Panc1 (cell line): ENCODE results near the gene PIGV. TPM values are rescaled to one million over a fixed set of nuclear protein-coding genes. Genes with fewer than 3 reads are reported as not detected.

Experiments
- ATAC-seq: fragments of 200-7000 bp; cut with Tn5 transposase; 2 replicates; pipeline ENCODE4 v1.9.1; 2020; ENCODE audit warnings: mild to moderate bottlenecking, moderate library complexity
- BruUV-seq: library from RNA; stranded (reverse); fragments of 400-500 nt; replicated peaks from 2 replicates; lab custom pipeline; 2021; lab: Mats Ljungman, UMichigan
- CTCF ChIA-PET: fragments of 300-600 bp; sonication (Branson Sonifier 250); formaldehyde crosslinking; loops from one replicate; lab custom pipeline; 2022; ENCODE audit warnings: antibody characterized with exemption; lab: Charles Lee
- POLR2A ChIA-PET: fragments of 300-600 bp; sonication (Branson Sonifier 250); formaldehyde crosslinking; loops from one replicate; lab custom pipeline; 2022; ENCODE audit warnings: antibody characterized with exemption; lab: Charles Lee
- DNase-seq: peaks from one replicate; pipeline ENCODE4 v3.0.0-alpha.2; 2010; ENCODE audit warnings: low read depth, low spot score
- H3K27ac ChIP-seq: 2 replicates; pipeline ENCODE4 v1.5.1; 2011; ENCODE audit warnings: mild to moderate bottlenecking, low read length, inconsistent platforms
- H3K27me3 ChIP-seq: fragments of 200-500 bp; sonication (Bioruptor generic); 2 replicates; pipeline ENCODE4 v1.6.0; 2014; ENCODE audit warnings: low read length, inconsistent platforms; ENCODE audit not compliant: control insufficient read depth, insufficient read depth
- H3K36me3 ChIP-seq: fragments of 200-500 bp; sonication (Bioruptor generic); 2 replicates; pipeline ENCODE4 v1.5.1; 2014; ENCODE audit warnings: inconsistent platforms, mild to moderate bottlenecking, low read length, moderate library complexity; ENCODE audit not compliant: control insufficient read depth, insufficient read depth
- H3K4me1 ChIP-seq: 2 replicates; pipeline ENCODE4 v1.5.1; 2011; ENCODE audit warnings: inconsistent platforms, mild to moderate bottlenecking, low read length, moderate library complexity; ENCODE audit not compliant: control insufficient read depth, insufficient read depth
- H3K4me3 ChIP-seq, 2 experiments: 2 replicates each; pipeline ENCODE4 v1.5.1; 2011 to 2012; ENCODE audit warnings: low read depth in 2 of 2, low read length in 2 of 2, mild to moderate bottlenecking in 2 of 2, inconsistent platforms in 1 of 2, moderate library complexity in 1 of 2
- H3K9me3 ChIP-seq: fragments of 200-500 bp; sonication (Bioruptor generic); 2 replicates; pipeline ENCODE4 v1.5.1; 2014; ENCODE audit warnings: low read depth, mild to moderate bottlenecking, inconsistent platforms, low read length, moderate library complexity; ENCODE audit not compliant: control insufficient read depth, insufficient read depth
- CTCF ChIP-seq: fragments of 450-650 bp; IDR thresholded peaks from 2 replicates; pipeline ENCODE4 v1.5.1; 2017; ENCODE audit warnings: mild to moderate bottlenecking
- POLR2AphosphoS5 ChIP-seq: IDR thresholded peaks from 2 replicates; pipeline ENCODE4 v1.6.1; 2012; ENCODE audit warnings: mild to moderate bottlenecking, low read depth, low read length, moderate library complexity
- REST ChIP-seq, 2 experiments: IDR thresholded peaks; 2 replicates each; pipeline ENCODE4 v1.6.1; 2011 to 2012; ENCODE audit warnings: low read depth in 2 of 2, control low read depth in 1 of 2, low read length in 1 of 2, mild to moderate bottlenecking in 1 of 2, moderate library complexity in 1 of 2; ENCODE audit not compliant: insufficient read depth in 1 of 2
- SIN3A ChIP-seq: IDR thresholded peaks from 2 replicates; pipeline ENCODE4 v1.6.1; 2012; ENCODE audit warnings: low read depth, mild to moderate bottlenecking, low read length, moderate library complexity, borderline replicate concordance; ENCODE audit not compliant: insufficient read depth
- TCF7L2 ChIP-seq: IDR thresholded peaks from 2 replicates; pipeline ENCODE4 v1.6.1; 2011; ENCODE audit warnings: mild to moderate bottlenecking, low read depth, low read length, inconsistent platforms
- in situ Hi-C: cut with HindIII; loops from 2 replicates; pipeline ENCODE4 v1.10.0; 2016; ENCODE audit warnings: low sequenced_read_pairs, low pct_unique_long_range_greater_than_20kb
- intact Hi-C: fragments of 100-400 bp; cut with micrococcal nuclease; formaldehyde crosslinking; loops from one replicate; pipeline ENCODE4 v1.10.0; 2022; ENCODE audit not compliant: unreplicated experiment
- total RNA-seq: library from RNA; stranded (reverse); gene quantifications from one replicate; pipeline ENCODE4 v1.2.1, GENCODE V29; 2021; ENCODE audit not compliant: unreplicated experiment

PIGV gene
- total RNA-seq, 1 experiment from 2014 or later: 20.1 TPM

DNA sequence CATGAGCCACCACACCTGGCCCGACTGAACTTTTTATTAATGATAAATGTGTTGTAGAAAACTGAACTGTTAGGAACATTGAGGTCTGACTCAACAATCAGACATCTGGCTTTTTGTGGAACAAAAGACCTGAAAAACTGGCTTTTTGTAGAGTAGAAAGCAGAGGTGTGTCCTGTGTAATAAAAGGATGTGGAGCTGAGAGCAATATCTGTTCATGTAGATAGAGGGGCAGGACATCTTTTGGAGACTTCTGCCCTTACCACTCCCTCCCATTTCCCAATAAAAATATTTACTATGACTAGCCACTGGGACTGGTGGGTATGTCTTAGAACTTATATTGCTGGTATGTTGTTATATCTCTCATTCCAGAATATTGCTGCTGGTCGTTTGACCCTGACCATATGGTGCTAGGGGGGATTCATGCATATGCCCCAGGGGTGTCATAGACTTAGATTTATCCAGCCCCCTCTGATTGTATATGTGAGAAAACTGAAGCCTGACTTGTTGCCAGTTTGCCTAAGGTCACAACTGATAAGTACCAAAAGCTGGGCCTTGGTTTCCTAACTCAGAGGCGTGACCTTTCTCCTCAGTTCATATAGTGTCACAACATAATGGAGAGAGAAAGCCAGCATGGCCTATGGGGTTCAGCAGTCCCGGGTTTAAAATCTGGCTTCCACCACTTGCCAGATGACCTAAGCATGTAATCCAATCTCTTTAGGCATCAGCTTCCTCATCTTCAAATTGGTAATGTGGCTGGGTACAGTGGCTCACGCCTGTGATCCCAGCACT, 33.5 kb upstream of the PIGV start:
- in situ Hi-C loops (no loop called here), intact Hi-C loops (no loop called here)
- Histone ChIP-seq H3K36me3 (peaks cover 11% of the 10 kb centered on the region; the same call in 1 of the 2 replicates), H3K27ac (no peak overlapping the region), H3K9me3 (no peaks in the 10 kb centered on the region), H3K27me3 (no peaks in the 10 kb centered on the region), H3K4me1 (no peaks in the 10 kb centered on the region), H3K4me3 (no peak overlapping the region)
- DNase-seq: no peak
- TF ChIP-seq REST (IDR thresholded peaks at IDR 0.05; ENCODE audit: insufficient read depth in 1 of 2, low read depth in 2 of 2, low read length in 1 of 2) (no peak), CTCF (no peak), TCF7L2 (no peak), SIN3A (no peak), POLR2AphosphoS5 (no peak)
- CTCF ChIA-PET: interaction anchor here (0.6 kb wide), 1 partner anchor 77 kb away, joined by 4 read pairs; no protein-coding TSS in a partner anchor
- no TSS peak for BruUV-seq
- ATAC-seq: no peak
- POLR2A ChIA-PET: no interaction called here

DNA sequence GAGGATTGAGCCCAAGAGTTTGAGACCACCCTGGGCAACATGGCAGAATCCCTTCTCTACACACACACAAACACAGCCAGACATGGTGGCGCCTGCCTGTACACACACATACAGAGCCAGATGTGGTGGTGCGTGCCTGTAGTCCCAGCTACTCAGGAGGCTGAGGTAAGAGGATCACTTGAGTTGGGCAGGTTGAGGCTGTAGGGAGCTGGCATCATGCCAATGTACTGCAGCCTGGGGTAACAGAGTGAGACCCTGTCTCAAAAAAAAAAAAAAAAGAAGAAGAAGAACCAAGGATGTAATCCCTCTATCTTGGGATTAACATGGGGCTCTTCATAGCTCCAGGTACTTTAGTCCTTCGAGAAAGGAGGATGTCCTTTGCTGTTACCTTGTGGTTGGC, 29.4 kb upstream of the PIGV start:
- ATAC-seq (no peak), DNase-seq (no peak)
- intact Hi-C loops (no loop called here), in situ Hi-C loops (no loop called here)
- Histone ChIP-seq H3K4me3 (no peak overlapping the region), H3K9me3 (no peaks in the 10 kb centered on the region), H3K36me3 (peaks cover 30% of the 10 kb centered on the region), H3K4me1 (no peaks in the 10 kb centered on the region), H3K27me3 (no peaks in the 10 kb centered on the region), H3K27ac (no peak overlapping the region)
- CTCF ChIA-PET: no interaction called here
- BruUV-seq: no TSS peak
- POLR2A ChIA-PET: interaction anchor here (0.6 to 0.7 kb wide), 4 partner anchors 37 to 720 kb away, joined by 3 to 7 read pairs (median 3); partner anchors contain the start of gene GPATCH3
- TF ChIP-seq CTCF (no peak), POLR2AphosphoS5 (no peak), SIN3A (no peak), TCF7L2 (no peak), REST (IDR thresholded peaks at IDR 0.05; ENCODE audit: insufficient read depth in 1 of 2, low read depth in 2 of 2, low read length in 1 of 2) (no peak)
